Spinal cord (tissue), 10 donors: ENCODE measurements around the gene MAP2K7. TPM values are rescaled to one million over a fixed set of nuclear protein-coding genes. Genes with fewer than 3 reads are reported as not detected.
"Not testable (repeated sequence)": the region's sequence is repeated elsewhere in the genome, so short reads cannot be mapped to it uniquely, and the experiment has no call there.

ENCODE experiments used
- DNase-seq, 6 donors: peaks; one replicate each; pipeline versions ENCODE4 v3.0.0 to v3.0.0-alpha.2; 2013 to 2015; ENCODE audit warnings: low spot score in 6 of 6, low read depth in 4 of 6
- H3K27ac ChIP-seq: one replicate; pipeline ENCODE4 v1.5.1; 2013; ENCODE audit warnings: low read depth, low read length, control low read depth
- H3K27me3 ChIP-seq: one replicate; pipeline ENCODE4 v1.6.1; 2013; ENCODE audit warnings: low read length; ENCODE audit not compliant: control insufficient read depth, insufficient read depth
- H3K36me3 ChIP-seq: one replicate; pipeline ENCODE4 v1.6.1; 2013; ENCODE audit warnings: low read length; ENCODE audit not compliant: control insufficient read depth, insufficient read depth
- H3K4me1 ChIP-seq: one replicate; pipeline ENCODE4 v1.6.1; 2013; ENCODE audit warnings: low read length; ENCODE audit not compliant: control insufficient read depth, insufficient read depth
- H3K4me3 ChIP-seq: one replicate; pipeline ENCODE4 v1.5.1; 2013; ENCODE audit warnings: low read depth, low read length, control low read depth
- H3K9me3 ChIP-seq: one replicate; pipeline ENCODE4 v1.6.1; 2013; ENCODE audit warnings: low read length; ENCODE audit not compliant: control insufficient read depth, insufficient read depth
- WGBS: methylation state at CpG from one replicate; pipeline ENCODE4 v1.1.5; 2013; ENCODE audit warnings: missing lambda C conversion rate; ENCODE audit not compliant: insufficient coverage; 5-methylcytosine and 5-hydroxymethylcytosine counted together
- polyA plus RNA-seq, 2 donors: library from polyadenylated mRNA; unstranded; fragments of 120-200 nt; gene quantifications; one replicate each; pipeline ENCODE4 v1.2.1, GENCODE V29; 2013; ENCODE audit not compliant: insufficient read length in 2 of 2
- total RNA-seq, 2 donors: library from RNA; depleted of rRNA in 1 of 2; stranded (reverse); fragments of 120-200 nt in 1 of 2; fragments of >200 nt in 1 of 2; gene quantifications; one replicate each; pipeline versions ENCODE4 v1.2.3 to v1.2.4, GENCODE V29; 2013 to 2014
- donor health status: healthy.

MAP2K7 gene
- total and polyA plus RNA-seq, 4 donors, result 8.1 to 36.8 (median 21.7) TPM

DNA sequence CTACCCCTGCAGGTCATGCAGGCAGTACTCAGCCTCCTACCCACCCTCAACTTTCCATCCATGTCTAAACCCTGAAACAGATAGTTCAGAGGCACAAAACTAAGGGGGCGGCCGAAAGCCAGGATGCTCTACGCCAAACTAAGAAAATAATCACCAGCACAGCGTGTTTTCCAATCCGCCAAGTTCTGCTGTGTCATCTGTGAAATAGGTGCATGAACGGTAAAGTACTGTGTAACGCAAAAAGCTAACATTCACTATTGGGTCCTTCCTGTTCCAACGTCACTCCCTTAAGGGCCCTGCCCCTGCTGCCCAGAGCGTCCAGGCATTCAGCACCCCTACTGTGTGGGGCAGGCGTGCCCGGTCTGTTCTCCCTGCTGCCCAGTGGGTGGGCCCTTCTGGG, 52.0 kb downstream of the MAP2K7 start:
- no peak overlapping the region for H3K4me3 ChIP-seq
- no peaks in the 10 kb centered on the region for H3K9me3 ChIP-seq
- H3K4me1 ChIP-seq, result peaks cover 10% of the 10 kb centered on the region
- 78% methylated on average over 10 of the region's 11 CpGs for whole genome bisulfite sequencing
- no peaks in the 10 kb centered on the region for H3K27me3 ChIP-seq
- DNase-seq, result no peak
- H3K27ac ChIP-seq, result no peak overlapping the region
- peaks cover 36% of the 10 kb centered on the region for H3K36me3 ChIP-seq

DNA sequence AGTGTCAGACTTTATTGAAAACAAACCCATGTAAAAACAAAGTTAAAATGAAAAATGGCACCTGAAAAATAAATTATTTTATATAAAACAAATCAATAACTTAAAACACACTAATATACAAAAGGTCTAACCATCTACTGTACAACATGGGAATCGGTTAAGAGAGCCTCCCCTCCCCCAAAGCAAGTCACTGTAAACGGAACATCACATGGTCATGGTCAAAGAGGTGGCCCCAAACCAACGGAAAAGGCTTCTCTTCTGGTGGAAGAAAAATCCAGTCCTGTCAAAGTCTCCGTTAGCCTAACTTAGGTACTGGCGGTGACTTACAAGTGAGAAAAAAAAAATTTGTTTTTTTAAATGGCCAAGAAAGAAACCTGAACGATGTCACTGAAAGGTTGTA, 55.5 kb downstream of the MAP2K7 start:
- peaks cover 6% of the 10 kb centered on the region for H3K4me1 ChIP-seq
- H3K36me3 ChIP-seq, result peaks cover 59% of the 10 kb centered on the region
- no peak for DNase-seq
- H3K9me3 ChIP-seq, result no peaks in the 10 kb centered on the region
- no peaks in the 10 kb centered on the region for H3K27me3 ChIP-seq
- 85% methylated on average over 5 of the region's 6 CpGs for WGBS
- H3K4me3 ChIP-seq, result no peak overlapping the region
- H3K27ac ChIP-seq, result no peak overlapping the region

DNA sequence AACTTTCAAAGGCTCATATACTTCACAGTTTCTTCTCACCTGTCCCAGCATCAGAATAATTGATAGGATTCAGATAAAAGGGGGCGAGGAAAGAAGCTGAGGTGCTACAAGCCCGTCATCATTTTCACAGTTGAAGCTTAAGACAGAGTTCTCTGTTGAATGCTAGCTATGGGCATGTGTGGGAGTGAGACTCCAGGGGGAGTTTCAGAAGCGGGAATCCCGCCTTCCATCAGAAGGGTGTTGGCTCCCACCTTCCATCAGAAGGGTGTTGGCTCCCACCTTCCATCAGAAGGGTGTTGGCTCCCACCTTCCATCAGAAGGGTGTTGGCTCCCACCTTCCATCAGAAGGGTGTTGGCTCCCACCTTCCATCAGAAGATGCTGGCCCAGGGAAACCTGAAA, 57.4 kb downstream of the MAP2K7 start:
- H3K27ac ChIP-seq, H3K27me3 ChIP-seq, DNase-seq, H3K4me1 ChIP-seq, H3K4me3 ChIP-seq, H3K9me3 ChIP-seq: not testable (repeated sequence)
- H3K36me3 ChIP-seq, result peaks cover 70% of the 10 kb centered on the region
- WGBS, result 100% methylated on average over 1 of the region's 4 CpGs

GRCh38 chr19:7961920-7962626, 58.4 kb downstream of the MAP2K7 start:
- DNase-seq, result no peak
- peaks cover 75% of the 10 kb centered on the region for H3K36me3 ChIP-seq
- H3K4me3 ChIP-seq, result no peak overlapping the region
- WGBS, result 86% methylated on average over 6 of the region's 13 CpGs
- H3K27ac ChIP-seq, result no peak overlapping the region
- no peaks in the 10 kb centered on the region for H3K27me3 ChIP-seq
- H3K4me1 ChIP-seq, result peaks cover 6% of the 10 kb centered on the region
- no peaks in the 10 kb centered on the region for H3K9me3 ChIP-seq

GRCh38 chr19:7962644-7963268, 59.1 kb downstream of the MAP2K7 start:
- Histone ChIP-seq H3K36me3 (peaks cover 74% of the 10 kb centered on the region), H3K27ac (no peak overlapping the region), H3K4me3 (no peak overlapping the region), H3K9me3 (no peaks in the 10 kb centered on the region), H3K27me3 (no peaks in the 10 kb centered on the region), H3K4me1 (peaks cover 6% of the 10 kb centered on the region)
- WGBS, result 87% methylated on average over 17 of the region's 22 CpGs
- no peak for DNase-seq

GRCh38 chr19:7963566-7963965, 59.9 kb downstream of the MAP2K7 start:
- DNase-seq, result no peak
- Histone ChIP-seq H3K9me3 (no peaks in the 10 kb centered on the region), H3K4me3 (no peak overlapping the region), H3K4me1 (peaks cover 6% of the 10 kb centered on the region), H3K36me3 (peaks cover 74% of the 10 kb centered on the region), H3K27ac (no peak overlapping the region), H3K27me3 (no peaks in the 10 kb centered on the region)
- 92% methylated on average over 25 of the region's 25 CpGs for WGBS

Other genes starting within 250 kb of the MAP2K7 start
- gene RETN, start 234.8 kb upstream of the MAP2K7 start, total RNA-seq, result 1 to 10 TPM; 1.8 to 7.6 TPM
- under 1 TPM in 1 of 2 donors, not detected in 1; 0.74 TPM for gene RETN, start 234.8 kb upstream of the MAP2K7 start, polyA plus RNA-seq
- 1 to 10 TPM in 1 of 2 donors, not detected in 1; 1.7 TPM for gene MCEMP1, start 226.8 kb upstream of the MAP2K7 start, total RNA-seq
- gene MCEMP1, start 226.8 kb upstream of the MAP2K7 start, polyA plus RNA-seq, result under 1 TPM in 1 of 2 donors, not detected in 1; 0.41 TPM
- gene TRAPPC5, start 223.0 kb upstream of the MAP2K7 start, total RNA-seq, result 100 to 1,000 TPM in 1 of 2 donors, 10 to 100 TPM in 1; 24.5 to 165 TPM
- gene TRAPPC5, start 223.0 kb upstream of the MAP2K7 start, polyA plus RNA-seq, result 10 to 100 TPM; 95.8 to 98.4 TPM
- under 1 TPM; 0.50 to 0.59 TPM for gene FCER2, start 201.7 kb upstream of the MAP2K7 start, total RNA-seq
- gene FCER2, start 201.7 kb upstream of the MAP2K7 start, polyA plus RNA-seq, result under 1 TPM in 1 of 2 donors, not detected in 1; 0.27 TPM
- gene CLEC4G, start 171.8 kb upstream of the MAP2K7 start, total RNA-seq, result under 1 TPM; 0.17 to 0.50 TPM
- gene CLEC4G, start 171.8 kb upstream of the MAP2K7 start, polyA plus RNA-seq, result 1 to 10 TPM; 1.5 to 2.1 TPM
- 1 to 10 TPM; 1.9 to 2.5 TPM for gene CD209, start 156.3 kb upstream of the MAP2K7 start, total RNA-seq
- under 1 TPM; 0.24 to 0.95 TPM for gene CD209, start 156.3 kb upstream of the MAP2K7 start, polyA plus RNA-seq
- 1 to 10 TPM in 1 of 2 donors, under 1 TPM in 1; 0.33 to 1.8 TPM for gene CLEC4M, start 140.6 kb upstream of the MAP2K7 start, total RNA-seq
- gene CLEC4M, start 140.6 kb upstream of the MAP2K7 start, polyA plus RNA-seq, result 1 to 10 TPM in 1 of 2 donors, under 1 TPM in 1; 0.67 to 1.2 TPM
- gene EVI5L, start 73.7 kb upstream of the MAP2K7 start, total RNA-seq, result 10 to 100 TPM; 28.4 to 36.1 TPM
- 100 to 1,000 TPM in 1 of 2 donors, 10 to 100 TPM in 1; 99.5 to 110 TPM for gene EVI5L, start 73.7 kb upstream of the MAP2K7 start, polyA plus RNA-seq
- gene PRR36, start 29.5 kb upstream of the MAP2K7 start, total RNA-seq, result 1 to 10 TPM; 1.9 to 2.4 TPM
- gene PRR36, start 29.5 kb upstream of the MAP2K7 start, polyA plus RNA-seq, result 10 to 100 TPM; 59.4 to 59.7 TPM
- under 1 TPM; 0.40 to 0.66 TPM for gene LRRC8E, start 15.4 kb upstream of the MAP2K7 start, total RNA-seq
- under 1 TPM in 1 of 2 donors, not detected in 1; 0.77 TPM for gene LRRC8E, start 15.4 kb upstream of the MAP2K7 start, polyA plus RNA-seq
- 1 to 10 TPM in 1 of 2 donors, under 1 TPM in 1; 0.59 to 1.5 TPM for gene TGFBR3L, start 11.0 kb downstream of the MAP2K7 start, total RNA-seq
- 1 to 10 TPM; 4.3 to 6.1 TPM for gene TGFBR3L, start 11.0 kb downstream of the MAP2K7 start, polyA plus RNA-seq
- 10 to 100 TPM in 1 of 2 donors, 1 to 10 TPM in 1; 5.7 to 11.0 TPM for gene SNAPC2, start 16.5 kb downstream of the MAP2K7 start, total RNA-seq
- 10 to 100 TPM; 21.3 to 27.1 TPM for gene SNAPC2, start 16.5 kb downstream of the MAP2K7 start, polyA plus RNA-seq
- 10 to 100 TPM in 1 of 2 donors, 1 to 10 TPM in 1; 4.3 to 14.7 TPM for gene CTXN1, start 22.3 kb downstream of the MAP2K7 start, total RNA-seq
- gene CTXN1, start 22.3 kb downstream of the MAP2K7 start, polyA plus RNA-seq, result 100 to 1,000 TPM; 161 to 182 TPM
- gene TIMM44, start 39.8 kb downstream of the MAP2K7 start, total RNA-seq, result 10 to 100 TPM; 25.5 to 47.0 TPM
- gene TIMM44, start 39.8 kb downstream of the MAP2K7 start, polyA plus RNA-seq, result 10 to 100 TPM; 65.4 to 74.8 TPM
- gene ELAVL1, start 101.8 kb downstream of the MAP2K7 start, total RNA-seq, result 10 to 100 TPM; 27.2 to 51.0 TPM
- gene ELAVL1, start 101.8 kb downstream of the MAP2K7 start, polyA plus RNA-seq, result 10 to 100 TPM; 58.6 to 62.9 TPM
- gene CCL25, start 148.9 kb downstream of the MAP2K7 start, total RNA-seq, result not detected
- gene CCL25, start 148.9 kb downstream of the MAP2K7 start, polyA plus RNA-seq, result under 1 TPM; 0.50 to 0.73 TPM
- 1 to 10 TPM; 7.5 to 9.0 TPM for gene FBN3, start 245.7 kb downstream of the MAP2K7 start, total RNA-seq
- 10 to 100 TPM; 20.0 to 31.7 TPM for gene FBN3, start 245.7 kb downstream of the MAP2K7 start, polyA plus RNA-seq